H1 (cell line): ENCODE data around the gene GAREM2. TPM values are rescaled to one million over a fixed set of nuclear protein-coding genes. Genes with fewer than 3 reads are reported as not detected.

Experiments used
- CTCF ChIA-PET: fragments of 300-600 bp; sonication (Branson Sonifier 250); formaldehyde crosslinking; loops from one replicate; lab custom pipeline; 2021; ENCODE audit not compliant: partially characterized antibody; lab: Charles Lee
- POLR2A ChIA-PET: fragments of 300-600 bp; sonication (Branson Sonifier 250); formaldehyde crosslinking; loops from one replicate; lab custom pipeline; 2021; ENCODE audit warnings: inconsistent platforms; ENCODE audit not compliant: partially characterized antibody; lab: Charles Lee
- DNase-seq, 2 experiments: peaks; one replicate each; pipeline versions ENCODE4 v3.0.0 to v3.0.0-alpha.2; 2010 to 2022; ENCODE audit warnings: low spot score in 2 of 2, low read depth in 1 of 2, mixed read lengths in 1 of 2
- FAIRE-seq: peaks from 2 replicates; lab custom pipeline; 2011; peaks lifted over from hg19 to GRCh38; lab: Jason Lieb, UNC
- H2AFZ ChIP-seq: 2 replicates; pipeline ENCODE4 v1.8.1; 2012; ENCODE audit warnings: low read length, inconsistent platforms
- H2AK5ac ChIP-seq: 2 replicates; pipeline ENCODE4 v1.6.1; 2013; ENCODE audit warnings: low read depth, low read length
- H2BK120ac ChIP-seq: replicated peaks from 2 replicates; pipeline ENCODE3; 2013; ENCODE audit warnings: low read depth, low read length, inconsistent platforms
- H2BK12ac ChIP-seq: 2 replicates; pipeline ENCODE4 v1.6.1; 2013; ENCODE audit warnings: low read depth, low read length
- H2BK15ac ChIP-seq: 2 replicates; pipeline ENCODE4 v1.6.1; 2013; ENCODE audit warnings: low read length
- H2BK20ac ChIP-seq: 2 replicates; pipeline ENCODE4 v1.6.1; 2013; ENCODE audit warnings: low read length
- H2BK5ac ChIP-seq: 2 replicates; pipeline ENCODE4 v1.6.1; 2013; ENCODE audit warnings: low read depth, low read length
- H3K14ac ChIP-seq: 2 replicates; pipeline ENCODE4 v1.6.1; 2013; ENCODE audit warnings: inconsistent platforms; ENCODE audit not compliant: insufficient read length
- H3K18ac ChIP-seq: 2 replicates; pipeline ENCODE4 v1.6.1; 2013; ENCODE audit warnings: low read length; ENCODE audit errors: extremely low read depth
- H3K23ac ChIP-seq: 2 replicates; pipeline ENCODE4 v1.6.1; 2013; ENCODE audit warnings: inconsistent platforms; ENCODE audit not compliant: insufficient read length
- H3K23me2 ChIP-seq: 2 replicates; pipeline ENCODE4 v1.6.1; 2013; ENCODE audit warnings: low read depth, low read length
- H3K27ac ChIP-seq: 2 replicates; pipeline ENCODE4 v1.6.1; 2011; ENCODE audit warnings: low read depth, low read length, inconsistent platforms
- H3K27me3 ChIP-seq, 4 experiments: replicated peaks in 1 of 4; 1 replicate in 1 of 4; 2 replicates in 3 of 4; pipeline versions ENCODE4 v1.6.1 to v1.8.1; 2011 to 2013; ENCODE audit warnings: low read length in 3 of 4, mild to moderate bottlenecking in 3 of 4, inconsistent platforms in 2 of 4, mixed read lengths in 2 of 4, moderate library complexity in 1 of 4; ENCODE audit not compliant: control insufficient read depth in 3 of 4, insufficient read depth in 3 of 4; ENCODE audit errors: extremely low read depth in 1 of 4
- H3K36me3 ChIP-seq, 4 experiments: 2 replicates each; pipeline versions ENCODE4 v1.6.1 to v1.8.1; 2011 to 2013; ENCODE audit warnings: mild to moderate bottlenecking in 4 of 4, low read length in 3 of 4, moderate library complexity in 2 of 4, control low read depth in 1 of 4, inconsistent platforms in 1 of 4; ENCODE audit not compliant: insufficient read depth in 4 of 4, control insufficient read depth in 2 of 4
- H3K4ac ChIP-seq: replicated peaks from 2 replicates; pipeline ENCODE3; 2013; ENCODE audit warnings: low read length, low read depth, mixed read lengths, inconsistent platforms; ENCODE audit not compliant: insufficient read length
- H3K4me1 ChIP-seq, 4 experiments: replicated peaks in 1 of 4; 1 replicate in 1 of 4; 2 replicates in 3 of 4; pipeline versions ENCODE4 v1.6.1 to v1.8.1; 2011 to 2013; ENCODE audit warnings: low read length in 3 of 4, inconsistent platforms in 2 of 4, mixed read lengths in 1 of 4; ENCODE audit not compliant: insufficient read depth in 4 of 4, control insufficient read depth in 3 of 4
- H3K4me2 ChIP-seq, 2 experiments: 2 replicates each; pipeline versions ENCODE4 v1.6.1 to v1.8.1; 2011 to 2013; ENCODE audit warnings: low read depth in 2 of 2, low read length in 2 of 2, control low read depth in 1 of 2, inconsistent platforms in 1 of 2, mild to moderate bottlenecking in 1 of 2; ENCODE audit not compliant: insufficient read depth in 1 of 2
- H3K4me3 ChIP-seq, 4 experiments: fragments of 200-600, 300-600 bp in 1 of 4; sonication (generic), shearing (Covaris generic), sonication (Bioruptor Twin) in 1 of 4; 2 replicates each; pipeline versions ENCODE4 v1.5.1 to v1.8.1; 2011 to 2016; ENCODE audit warnings: low read length in 4 of 4, low read depth in 3 of 4, control low read depth in 2 of 4, inconsistent platforms in 2 of 4, mild to moderate bottlenecking in 2 of 4, mixed read lengths in 1 of 4, moderate library complexity in 1 of 4; ENCODE audit not compliant: insufficient read depth in 2 of 4; ENCODE audit errors: extremely low read depth in 1 of 4
- H3K56ac ChIP-seq: replicated peaks from 2 replicates; pipeline ENCODE3; 2013; ENCODE audit warnings: low read depth, mild to moderate bottlenecking, mixed read lengths, low read length, inconsistent platforms; ENCODE audit not compliant: insufficient read length
- H3K79me1 ChIP-seq: 2 replicates; pipeline ENCODE4 v1.6.1; 2013; ENCODE audit warnings: low read depth, low read length, control low read depth
- H3K79me2 ChIP-seq, 2 experiments: 2 replicates each; pipeline versions ENCODE4 v1.6.1 to v1.8.1; 2012 to 2013; ENCODE audit warnings: low read length in 2 of 2, mild to moderate bottlenecking in 2 of 2, inconsistent platforms in 1 of 2; ENCODE audit not compliant: insufficient read depth in 2 of 2, control insufficient read depth in 1 of 2
- H3K9ac ChIP-seq, 4 experiments: replicated peaks in 1 of 4; 1 replicate in 1 of 4; 2 replicates in 3 of 4; pipeline versions ENCODE4 v1.6.1 to v1.8.1; 2011 to 2013; ENCODE audit warnings: low read depth in 3 of 4, low read length in 3 of 4, control low read depth in 2 of 4, mild to moderate bottlenecking in 2 of 4, moderate library complexity in 2 of 4, inconsistent platforms in 1 of 4; ENCODE audit errors: extremely low read depth in 1 of 4
- H3K9me3 ChIP-seq, 2 experiments: 2 replicates each; pipeline versions ENCODE4 v1.6.1 to v1.8.1; 2012 to 2013; ENCODE audit warnings: mild to moderate bottlenecking in 2 of 2, moderate library complexity in 2 of 2, control low read depth in 1 of 2, inconsistent platforms in 1 of 2, low read depth in 1 of 2, low read length in 1 of 2, mixed read lengths in 1 of 2; ENCODE audit not compliant: insufficient read depth in 2 of 2
- H4K20me1 ChIP-seq, 2 experiments: replicated peaks in 1 of 2; 2 replicates each; pipeline versions ENCODE3 to v1.8.1; 2011 to 2013; ENCODE audit warnings: inconsistent platforms in 2 of 2, low read length in 2 of 2, mild to moderate bottlenecking in 1 of 2; ENCODE audit not compliant: insufficient read depth in 2 of 2, control insufficient read depth in 1 of 2
- H4K5ac ChIP-seq: 2 replicates; pipeline ENCODE4 v1.6.1; 2013; ENCODE audit warnings: low read length, low read depth, mixed read lengths, inconsistent platforms; ENCODE audit not compliant: insufficient read length
- H4K8ac ChIP-seq: 2 replicates; pipeline ENCODE4 v1.8.0; 2013; ENCODE audit warnings: mild to moderate bottlenecking, moderate library complexity, low read length, inconsistent platforms; ENCODE audit not compliant: insufficient read depth; ENCODE audit errors: extremely low read depth
- H4K91ac ChIP-seq: replicated peaks from 2 replicates; pipeline ENCODE3; 2013; ENCODE audit warnings: low read length, mixed read lengths, inconsistent platforms; ENCODE audit not compliant: insufficient read length
- CTBP2 ChIP-seq: IDR thresholded peaks from 2 replicates; pipeline ENCODE4 v1.7.0; 2011; ENCODE audit warnings: borderline replicate concordance, mild to moderate bottlenecking, moderate library complexity, mixed read lengths, low read length; ENCODE audit not compliant: insufficient read depth, insufficient read length
- EGR1 ChIP-seq: IDR thresholded peaks from 2 replicates; pipeline ENCODE4 v1.6.1; 2011; ENCODE audit warnings: low read depth, low read length, borderline replicate concordance
- KDM5A ChIP-seq: fragments of 200-600 bp; IDR thresholded peaks from 2 replicates; pipeline ENCODE4 v1.7.1; 2012; ENCODE audit warnings: mild to moderate bottlenecking, low read length, inconsistent platforms, mixed read lengths
- PHF8 ChIP-seq: fragments of 200-600 bp; sonication (generic); conservative IDR thresholded peaks from 2 replicates; pipeline ENCODE4 v1.7.1; 2012; ENCODE audit warnings: low read depth, mild to moderate bottlenecking, inconsistent platforms, low read length, moderate library complexity
- SIN3A ChIP-seq, 2 experiments: IDR thresholded peaks in 1 of 2; conservative IDR thresholded peaks in 1 of 2; 2 replicates each; pipeline ENCODE4 v1.6.1; 2011 to 2012; ENCODE audit warnings: low read length in 2 of 2, improper control_type of control experiment in 1 of 2, low read depth in 1 of 2, mild to moderate bottlenecking in 1 of 2
- SIX5 ChIP-seq: IDR thresholded peaks from 2 replicates; pipeline ENCODE4 v1.6.1; 2011; ENCODE audit warnings: mild to moderate bottlenecking, low read depth, low read length
- SP2 ChIP-seq: IDR thresholded peaks from 2 replicates; pipeline ENCODE4 v1.6.1; 2012; ENCODE audit warnings: mild to moderate bottlenecking, low read length, inconsistent platforms
- WGBS, 2 experiments: shearing (Covaris generic) in 1 of 2; methylation state at CpG; one replicate each; pipeline versions ENCODE4 v1.1.6 to v1.1.7; 2013 to 2015; ENCODE audit warnings: low lambda C conversion rate in 2 of 2, mixed read lengths in 2 of 2, inconsistent platforms in 1 of 2, low coverage in 1 of 2, missing lambda C conversion rate in 1 of 2; ENCODE audit not compliant: insufficient replicate concordance in 2 of 2, insufficient coverage in 1 of 2, insufficient read length in 1 of 2; ENCODE audit errors: extremely low coverage in 1 of 2, missing lambda C conversion rate in 1 of 2; 5-methylcytosine and 5-hydroxymethylcytosine counted together
- polyA plus RNA-seq, 7 experiments: library from polyadenylated mRNA; depleted of rRNA in 3 of 7; stranded (reverse) in 5 of 7; unstranded in 2 of 7; fragments of >200 nt in 5 of 7; fragments of 200-250 nt in 2 of 7; gene quantifications; 1 replicate in 5 of 7; 2 replicates in 1 of 7; 4 replicates in 1 of 7; pipeline versions ENCODE4 v1.2.1 to v1.2.3, GENCODE V29; 2011 to 2013; ENCODE audit warnings: missing spikeins in 2 of 7, mixed read lengths in 2 of 7
- total RNA-seq: library from RNA; stranded (reverse); fragmentation: NEBNext Ultra II Directional; extraction: Animal tissue kit (Norgen Biotek cat#: 25700); gene quantifications from 2 replicates; pipeline ENCODE4 v1.2.1, GENCODE V29; 2021
- TF ChIP-seq, protein P1 (sequence below): IDR thresholded peaks from 2 replicates; pipeline ENCODE4 v1.6.1; 2011; ENCODE audit warnings: low read depth, mild to moderate bottlenecking, low read length; ENCODE audit not compliant: insufficient read depth

Gene GAREM2
- total and polyA plus RNA-seq, 2 of the 8 experiments (the other 6 are each of a cell fraction or from before 2014, with no cell fraction given), result 19.9 TPM

GRCh38 chr2:26182441-26182840, 9.6 kb downstream of the GAREM2 start:
- no peak overlapping the region for H3K27ac ChIP-seq
- no peak overlapping the region for H2BK120ac ChIP-seq
- no peaks in the 10 kb centered on the region for H3K9me3 ChIP-seq
- TF ChIP-seq CTBP2 (no peak), SIX5 (no peak), SP2 (no peak), PHF8 (no peak), KDM5A (no peak), SIN3A (conservative IDR thresholded peaks at IDR 0.05 in 1 of 2, IDR thresholded peaks at IDR 0.05 in 1 of 2; ENCODE audit: low read depth in 1 of 2, low read length in 2 of 2) (no peak), EGR1 (no peak)
- TF ChIP-seq, protein P1, sequence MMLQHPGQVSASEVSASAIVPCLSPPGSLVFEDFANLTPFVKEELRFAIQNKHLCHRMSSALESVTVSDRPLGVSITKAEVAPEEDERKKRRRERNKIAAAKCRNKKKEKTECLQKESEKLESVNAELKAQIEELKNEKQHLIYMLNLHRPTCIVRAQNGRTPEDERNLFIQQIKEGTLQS, result no peak
- H3K36me3 ChIP-seq, result peaks cover 0 to 3% (median 0%) of the 10 kb centered on the region in 4 experiments; a peak in 2 of 8 replicates
- H3K23me2 ChIP-seq, result peaks cover 13% of the 10 kb centered on the region
- no peak overlapping the region for H4K8ac ChIP-seq
- H3K9ac ChIP-seq, result no peak overlapping the region
- H2BK12ac ChIP-seq, result no peak overlapping the region
- H3K56ac ChIP-seq, result no peak overlapping the region
- H4K20me1 ChIP-seq, result peaks cover 0 to 2% of the 10 kb centered on the region in 2 experiments
- peaks cover 0 to 20% (median 14%) of the 10 kb centered on the region in 4 experiments; a peak in 6 of 7 replicates for H3K4me1 ChIP-seq
- H3K27me3 ChIP-seq, result peaks cover 0 to 6% (median 3%) of the 10 kb centered on the region in 4 experiments; a peak in 2 of 7 replicates
- no peak overlapping the region for H2AFZ ChIP-seq
- H4K5ac ChIP-seq, result no peak overlapping the region
- no peak overlapping the region for H2BK5ac ChIP-seq
- no peak overlapping the region for H4K91ac ChIP-seq
- H3K79me2 ChIP-seq, result no peaks in the 10 kb centered on the region
- no peak for FAIRE-seq
- H2BK20ac ChIP-seq, result no peak overlapping the region
- H3K4me3 ChIP-seq, result no peak overlapping the region
- CTCF ChIA-PET, result interaction anchor here (1.1 to 2.8 kb wide), 2 partner anchors 11 to 18 kb away, joined by 3 to 16 read pairs; partner anchors contain the start of gene GAREM2
- DNase-seq, result no peak
- POLR2A ChIA-PET, result interaction anchor here (2.4 kb wide), 1 partner anchor 9 kb away, joined by 7 read pairs; no protein-coding TSS in a partner anchor
- no peak overlapping the region for H3K23ac ChIP-seq
- 91% methylated on average over 5 of the region's 5 CpGs; no CpG with 5 or more reads in 1 of the 2 experiments for WGBS, 2 experiments
- no peak overlapping the region for H2AK5ac ChIP-seq
- H3K79me1 ChIP-seq, result peaks cover 2% of the 10 kb centered on the region; the same call in 1 of the 2 replicates
- no peak overlapping the region for H3K14ac ChIP-seq
- H3K4ac ChIP-seq, result no peak overlapping the region
- no peak overlapping the region for H2BK15ac ChIP-seq
- no peak overlapping the region for H3K18ac ChIP-seq
- no peak overlapping the region for H3K4me2 ChIP-seq
